ENCODE data around the gene MARCHF7.
"Not testable (repeated sequence)": the region's sequence is repeated elsewhere in the genome, so short reads cannot be mapped to it uniquely, and the experiment has no call there.

MARCHF7 gene

GRCh38 chr2:159738509-159739390 lies 26.4 kb downstream of the MARCHF7 start:
- Mint-ChIP-seq H3K36me3 (ENCODE audit: low read depth) (peaks cover 73% of the 10 kb centered on the region), H3K4me1 (no peaks in the 10 kb centered on the region), H3K4me3 (no peak overlapping the region), H3K27me3 (ENCODE audit: low read depth) (no peaks in the 10 kb centered on the region), H3K27ac (peak overlapping the region in 1 of 3 experiments; percentile 7), H3K9me3 (no peaks in the 10 kb centered on the region)
- no peak for TF ChIP-seq CTCF (IDR thresholded peaks at IDR 0.05; ENCODE audit: unreplicated experiment in 3 of 3)

DNA sequence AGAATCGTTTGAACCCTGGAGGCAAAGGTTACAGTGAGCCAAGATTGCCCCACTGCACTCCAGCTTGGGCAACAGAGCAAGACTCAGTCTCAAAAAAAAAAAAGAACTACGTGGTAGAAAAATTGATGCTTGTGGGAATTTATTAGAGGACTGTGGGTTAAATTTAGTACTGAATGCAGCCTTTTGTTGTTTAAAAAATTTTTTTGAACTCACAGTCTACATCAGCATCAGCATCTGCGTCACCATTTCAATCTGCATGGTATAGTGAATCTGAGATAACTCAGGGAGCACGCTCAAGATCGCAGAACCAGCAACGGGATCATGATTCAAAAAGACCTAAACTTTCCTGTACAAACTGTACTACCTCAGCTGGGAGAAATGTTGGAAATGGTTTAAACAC lies 30.5 kb downstream of the MARCHF7 start:
- no peaks in the 10 kb centered on the region for H3K27me3 Mint-ChIP-seq (ENCODE audit: low read depth)
- peaks cover 74% of the 10 kb centered on the region for H3K36me3 Mint-ChIP-seq (ENCODE audit: low read depth)
- H3K27ac Mint-ChIP-seq: no peak overlapping the region
- no peak for TF ChIP-seq CTCF (IDR thresholded peaks at IDR 0.05; ENCODE audit: unreplicated experiment in 3 of 3)
- no peak overlapping the region for H3K4me3 Mint-ChIP-seq
- no peaks in the 10 kb centered on the region for H3K4me1 Mint-ChIP-seq
- H3K9me3 Mint-ChIP-seq: no peaks in the 10 kb centered on the region

GRCh38 chr2:159744363-159744762 lies 32.1 kb downstream of the MARCHF7 start:
- H3K27me3 Mint-ChIP-seq (ENCODE audit: low read depth): no peaks in the 10 kb centered on the region
- peak overlapping the region in 2 of 3 experiments; percentile 16 to 77 for H3K27ac Mint-ChIP-seq
- no peak overlapping the region for H3K4me3 Mint-ChIP-seq
- H3K4me1 Mint-ChIP-seq: no peaks in the 10 kb centered on the region
- H3K36me3 Mint-ChIP-seq (ENCODE audit: low read depth): peaks cover 80% of the 10 kb centered on the region
- no peak for TF ChIP-seq CTCF (IDR thresholded peaks at IDR 0.05; ENCODE audit: unreplicated experiment in 3 of 3)
- no peaks in the 10 kb centered on the region for H3K9me3 Mint-ChIP-seq

- not testable (repeated sequence) for H3K4me1 Mint-ChIP-seq
These were observed 32.9 kb downstream of the MARCHF7 start for GRCh38 chr2:159745237-159745636.

GRCh38 chr2:159748089-159748488 lies 35.8 kb downstream of the MARCHF7 start:
- peaks cover 66% of the 10 kb centered on the region for H3K36me3 Mint-ChIP-seq (ENCODE audit: low read depth)
- H3K27me3 Mint-ChIP-seq (ENCODE audit: low read depth): no peaks in the 10 kb centered on the region
- H3K27ac Mint-ChIP-seq: no peak overlapping the region
- H3K4me3 Mint-ChIP-seq: no peak overlapping the region
- TF ChIP-seq CTCF (IDR thresholded peaks at IDR 0.05; ENCODE audit: unreplicated experiment in 3 of 3): no peak
- no peaks in the 10 kb centered on the region for H3K4me1 Mint-ChIP-seq
- H3K9me3 Mint-ChIP-seq: no peaks in the 10 kb centered on the region

More at GRCh38 chr2:159745237-159745636, 32.9 kb downstream of the MARCHF7 start:
- H3K9me3 Mint-ChIP-seq; H3K4me3 Mint-ChIP-seq; H3K27me3 Mint-ChIP-seq (ENCODE audit: low read depth); H3K27ac Mint-ChIP-seq: not testable (repeated sequence)
- H3K36me3 Mint-ChIP-seq (ENCODE audit: low read depth): peaks cover 81% of the 10 kb centered on the region

DNA sequence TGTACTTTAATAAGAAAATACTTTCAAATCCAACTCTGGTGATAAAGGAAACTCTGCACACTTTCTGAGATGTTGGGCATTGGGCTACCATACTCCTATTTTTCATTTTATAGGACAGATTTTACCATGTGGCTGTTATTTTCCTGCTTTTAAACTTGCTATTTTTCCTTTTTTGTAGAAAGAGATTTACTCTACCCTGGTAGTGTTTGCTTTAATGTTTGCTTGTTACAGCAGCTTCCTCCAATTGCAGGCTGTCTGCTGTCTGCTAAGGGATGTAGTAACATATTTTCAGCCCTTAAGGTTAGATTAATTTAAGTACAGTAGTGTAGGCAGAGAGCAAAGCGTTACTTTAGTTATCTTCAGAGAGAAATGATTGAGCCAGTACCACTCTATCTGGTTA lies 38.6 kb downstream of the MARCHF7 start:
- Mint-ChIP-seq H3K36me3 (ENCODE audit: low read depth) (peaks cover 42% of the 10 kb centered on the region), H3K4me1 (no peaks in the 10 kb centered on the region), H3K27me3 (ENCODE audit: low read depth) (no peaks in the 10 kb centered on the region), H3K27ac (no peak overlapping the region), H3K4me3 (no peak overlapping the region), H3K9me3 (no peaks in the 10 kb centered on the region)
- no peak for TF ChIP-seq CTCF (IDR thresholded peaks at IDR 0.05; ENCODE audit: unreplicated experiment in 3 of 3)

Measured in nephron (organoid).